Esophagus muscularis mucosa (tissue), 4 donors: Measurements from ENCODE around the gene MAP1S. TPM values are rescaled to one million over a fixed set of nuclear protein-coding genes. Genes with fewer than 3 reads are reported as not detected.

Experiments used
- DNase-seq: peaks from one replicate; pipeline ENCODE4 v3.0.0-alpha.2; 2017; ENCODE audit errors: extremely low spot score
- H3K27ac ChIP-seq, 4 donors: fragments of 200-600 bp; sonication (generic); replicated peaks in 1 of 4; 1 replicate in 3 of 4; 2 replicates in 1 of 4; pipeline ENCODE4 v1.5.1; 2016 to 2019; ENCODE audit warnings: mild to moderate bottlenecking in 1 of 4
- H3K27me3 ChIP-seq, 4 donors: fragments of 200-600 bp; sonication (generic); one replicate each; pipeline versions ENCODE4 v1.5.1 to v1.6.0; 2016 to 2019
- H3K36me3 ChIP-seq, 4 donors: fragments of 200-600 bp; sonication (generic); one replicate each; pipeline ENCODE4 v1.5.1; 2016 to 2019
- H3K4me1 ChIP-seq, 4 donors: fragments of 200-600 bp; sonication (generic); one replicate each; pipeline ENCODE4 v1.5.1; 2016 to 2019
- H3K4me3 ChIP-seq, 4 donors: fragments of 200-600 bp; sonication (generic); 1 replicate in 2 of 4; 2 replicates in 2 of 4; pipeline ENCODE4 v1.5.1; 2016 to 2019; ENCODE audit warnings: mild to moderate bottlenecking in 4 of 4, moderate library complexity in 1 of 4
- H3K9me3 ChIP-seq, 4 donors: fragments of 200-600 bp; sonication (generic); 1 replicate in 3 of 4; 2 replicates in 1 of 4; pipeline ENCODE4 v1.5.1; 2016 to 2019
- CTCF ChIP-seq, 3 experiments: fragments of 200-600 bp in 2 of 3; fragments of 450-650 bp in 1 of 3; sonication (generic) in 2 of 3; IDR thresholded peaks; one replicate each; pipeline ENCODE4 v1.5.1; 2017 to 2019; ENCODE audit warnings: antibody characterized with exemption in 3 of 3, mild to moderate bottlenecking in 2 of 3, moderate library complexity in 1 of 3
- EP300 ChIP-seq: sonication (generic); formaldehyde crosslinking; IDR thresholded peaks from one replicate; pipeline ENCODE4 v1.6.1; 2017; ENCODE audit warnings: antibody characterized with exemption
- POLR2A ChIP-seq: fragments of 450-650 bp; IDR thresholded peaks from one replicate; pipeline ENCODE4 v1.6.1; 2017; ENCODE audit warnings: antibody characterized with exemption, moderate library complexity, mild to moderate bottlenecking, low read depth
- POLR2AphosphoS5 ChIP-seq, 2 donors: sonication (generic); formaldehyde crosslinking; IDR thresholded peaks; one replicate each; pipeline ENCODE4 v1.6.1; 2017; ENCODE audit warnings: antibody characterized with exemption in 2 of 2
- WGBS: methylation state at CpG from one replicate; pipeline ENCODE4 v1.1.5; 2018; 5-methylcytosine and 5-hydroxymethylcytosine counted together
- intact Hi-C: fragments of 100-400 bp; cut with DNase I; formaldehyde crosslinking; loops from one replicate; pipeline ENCODE4 v1.15.1; 2023
- total RNA-seq, 4 donors: library from RNA; depleted of rRNA; stranded (reverse); fragments of >200 nt; gene quantifications; one replicate each; pipeline versions ENCODE4 v1.1.0 to v1.2.1, GENCODE V29; 2016

The MAP1S gene
- total RNA-seq, 4 donors from 2014 or later: 24.1 to 50.9 (median 35.9) TPM

- H3K9me3 ChIP-seq: no peaks in the 10 kb centered on the region
- H3K27ac ChIP-seq: no peak overlapping the region
- H3K36me3 ChIP-seq: no peaks in the 10 kb centered on the region
- peaks cover 6 to 10% (median 9%) of the 10 kb centered on the region in 4 donors for H3K4me1 ChIP-seq
- TF ChIP-seq EP300: no peak
- TF ChIP-seq POLR2AphosphoS5 (IDR thresholded peaks at IDR 0.05): no peak
- intact Hi-C loops: no loop called here
- no peak for DNase-seq
- WGBS: 57% methylated on average over 16 of the region's 17 CpGs
- H3K27me3 ChIP-seq: peaks cover 0 to 10% (median 0%) of the 10 kb centered on the region in 4 donors
- no peak overlapping the region for H3K4me3 ChIP-seq
Measured at GRCh38 chr19:17762505-17763229, 43.4 kb downstream of the MAP1S start.

GRCh38 chr19:17764348-17764747, 45.1 kb downstream of the MAP1S start:
- Histone ChIP-seq H3K27ac (no peak overlapping the region), H3K36me3 (no peaks in the 10 kb centered on the region), H3K4me3 (no peak overlapping the region), H3K4me1 (peaks cover 6 to 10% (median 9%) of the 10 kb centered on the region in 4 donors), H3K27me3 (peaks cover 0 to 10% (median 0%) of the 10 kb centered on the region in 4 donors), H3K9me3 (no peaks in the 10 kb centered on the region)
- WGBS: 91% methylated on average over 7 of the region's 7 CpGs
- TF ChIP-seq EP300 (no peak), POLR2A (no peak), CTCF (IDR thresholded peaks at IDR 0.05) (no peak), POLR2AphosphoS5 (IDR thresholded peaks at IDR 0.05) (no peak)
- no peak for DNase-seq
- intact Hi-C loops: no loop called here

- 71% methylated on average over 12 of the region's 12 CpGs for WGBS
- intact Hi-C loops: loop anchor here (5.0 kb wide), 2 partner anchors 63 to 153 kb away; no protein-coding TSS in a partner anchor
Measured at GRCh38 chr19:17765069-17765618, 45.9 kb downstream of the MAP1S start.

GRCh38 chr19:17766543-17767131, 47.4 kb downstream of the MAP1S start:
- H3K27me3 ChIP-seq: peaks cover 0 to 10% (median 0%) of the 10 kb centered on the region in 4 donors
- H3K27ac ChIP-seq: no peak overlapping the region
- WGBS: 19% methylated on average over 21 of the region's 29 CpGs
- H3K36me3 ChIP-seq: no peaks in the 10 kb centered on the region
- intact Hi-C loops: loop anchor here (5.0 kb wide), 2 partner anchors 64 to 154 kb away; no protein-coding TSS in a partner anchor
- TF ChIP-seq CTCF (IDR thresholded peaks at IDR 0.05) (peak; percentile 71 to 86 (median 73)), POLR2A (no peak)
- peaks cover 6 to 10% (median 9%) of the 10 kb centered on the region in 4 donors for H3K4me1 ChIP-seq
- peak overlapping the region; percentile 20 to 44 (median 28) for H3K4me3 ChIP-seq
- no peaks in the 10 kb centered on the region for H3K9me3 ChIP-seq
- DNase-seq: no peak

More at GRCh38 chr19:17765069-17765618, 45.9 kb downstream of the MAP1S start:
- no peak for TF ChIP-seq POLR2AphosphoS5 (IDR thresholded peaks at IDR 0.05)
- TF ChIP-seq POLR2A: no peak
- TF ChIP-seq CTCF (IDR thresholded peaks at IDR 0.05): no peak
- no peak for TF ChIP-seq EP300
- Histone ChIP-seq H3K4me3 (no peak overlapping the region), H3K4me1 (peaks cover 6 to 10% (median 9%) of the 10 kb centered on the region in 4 donors), H3K27me3 (peaks cover 0 to 10% (median 0%) of the 10 kb centered on the region in 4 donors), H3K36me3 (no peaks in the 10 kb centered on the region), H3K9me3 (no peaks in the 10 kb centered on the region), H3K27ac (no peak overlapping the region)
- DNase-seq: no peak

- Histone ChIP-seq H3K27ac (no peak overlapping the region), H3K4me3 (no peak overlapping the region), H3K27me3 (peaks cover 0 to 8% (median 0%) of the 10 kb centered on the region in 4 donors), H3K9me3 (no peaks in the 10 kb centered on the region), H3K4me1 (peaks cover 6 to 10% (median 9%) of the 10 kb centered on the region in 4 donors), H3K36me3 (no peaks in the 10 kb centered on the region)
- DNase-seq: no peak
- WGBS: 64% methylated on average over 1 of the region's 1 CpG
- intact Hi-C loops: loop anchor here (5.0 kb wide), 2 partner anchors 65 to 155 kb away; no protein-coding TSS in a partner anchor
- TF ChIP-seq EP300 (no peak), CTCF (IDR thresholded peaks at IDR 0.05) (no peak), POLR2AphosphoS5 (IDR thresholded peaks at IDR 0.05) (no peak), POLR2A (no peak)
Measured at GRCh38 chr19:17767559-17767958, 48.3 kb downstream of the MAP1S start.
